ENCODE data around the gene ARFGEF2.
"Not testable (repeated sequence)": the region's sequence is repeated elsewhere in the genome, so short reads cannot be mapped to it uniquely, and the experiment has no call there.

Gene ARFGEF2

GRCh38 chr20:48930035-48930434 lies 8.5 kb downstream of the ARFGEF2 start:
- no peak for DNase-seq

- DNase-seq = no peak
These were observed 9.4 kb downstream of the ARFGEF2 start for GRCh38 chr20:48930878-48931277.

- DNase-seq = no peak
These were observed 10.2 kb downstream of the ARFGEF2 start for GRCh38 chr20:48931527-48932374.

GRCh38 chr20:48932375-48932941 lies 10.9 kb downstream of the ARFGEF2 start:
- DNase-seq = no peak

- DNase-seq = no peak
These were observed 11.7 kb downstream of the ARFGEF2 start for GRCh38 chr20:48933017-48933766.

- DNase-seq = not testable (repeated sequence)
These were observed 12.9 kb downstream of the ARFGEF2 start for GRCh38 chr20:48934273-48934877.

GRCh38 chr20:48934966-48935365 lies 13.5 kb downstream of the ARFGEF2 start:
- DNase-seq = not testable (repeated sequence)

- not testable (repeated sequence) for DNase-seq
These were observed 14.7 kb downstream of the ARFGEF2 start for GRCh38 chr20:48936178-48936577.

GRCh38 chr20:48937674-48938073 lies 16.2 kb downstream of the ARFGEF2 start:
- DNase-seq = no peak

GRCh38 chr20:48938670-48939069 lies 17.2 kb downstream of the ARFGEF2 start:
- DNase-seq = no peak

GRCh38 chr20:48940170-48940569 lies 18.7 kb downstream of the ARFGEF2 start:
- DNase-seq = no peak

- no peak for DNase-seq
These were observed 20.0 kb downstream of the ARFGEF2 start for GRCh38 chr20:48941467-48941866.

GRCh38 chr20:48942730-48943129 lies 21.2 kb downstream of the ARFGEF2 start:
- DNase-seq = no peak

GRCh38 chr20:48944663-48945297 lies 23.3 kb downstream of the ARFGEF2 start:
- DNase-seq = no peak

- DNase-seq = no peak
These were observed 24.5 kb downstream of the ARFGEF2 start for GRCh38 chr20:48945840-48946514.

GRCh38 chr20:48948612-48949011 lies 27.1 kb downstream of the ARFGEF2 start:
- DNase-seq = no peak

- peak in 1 of 2 experiments; percentile 32 for DNase-seq
These were observed 28.0 kb downstream of the ARFGEF2 start for GRCh38 chr20:48949304-48950170.

GRCh38 chr20:48951041-48951440 lies 29.5 kb downstream of the ARFGEF2 start:
- no peak for DNase-seq

GRCh38 chr20:48951646-48952045 lies 30.1 kb downstream of the ARFGEF2 start:
- no peak for DNase-seq

- DNase-seq = no peak
These were observed 31.1 kb downstream of the ARFGEF2 start for GRCh38 chr20:48952656-48953055.

GRCh38 chr20:48953653-48954052 lies 32.1 kb downstream of the ARFGEF2 start:
- no peak for DNase-seq

Measured in Kasumi-1 (cell line).